ENCODE measurements around the gene ZNF566.
"Not testable (repeated sequence)": the region's sequence is repeated elsewhere in the genome, so short reads cannot be mapped to it uniquely, and the experiment has no call there.

DNA sequence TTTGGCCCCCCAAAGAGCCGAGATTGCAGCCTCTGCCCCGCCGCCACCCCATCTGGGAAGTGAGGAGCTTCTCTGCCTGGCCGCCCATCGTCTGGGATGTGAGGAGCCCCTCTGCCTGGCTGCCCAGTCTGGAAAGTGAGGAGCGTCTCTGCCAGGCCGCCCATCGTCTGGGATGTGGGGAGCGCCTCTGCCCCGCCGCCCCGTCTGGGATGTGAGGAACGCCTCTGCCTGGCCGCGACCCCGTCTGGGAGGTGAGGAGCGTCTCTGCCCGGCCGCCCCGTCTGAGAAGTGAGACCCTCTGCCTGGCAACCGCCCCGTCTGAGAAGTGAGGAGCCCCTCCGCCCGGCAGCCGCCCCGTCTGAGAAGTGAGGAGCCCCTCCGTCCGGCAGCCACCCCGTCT, 1.5 kb upstream of the ZNF566 start:
- TF ChIP-seq, protein P1, sequence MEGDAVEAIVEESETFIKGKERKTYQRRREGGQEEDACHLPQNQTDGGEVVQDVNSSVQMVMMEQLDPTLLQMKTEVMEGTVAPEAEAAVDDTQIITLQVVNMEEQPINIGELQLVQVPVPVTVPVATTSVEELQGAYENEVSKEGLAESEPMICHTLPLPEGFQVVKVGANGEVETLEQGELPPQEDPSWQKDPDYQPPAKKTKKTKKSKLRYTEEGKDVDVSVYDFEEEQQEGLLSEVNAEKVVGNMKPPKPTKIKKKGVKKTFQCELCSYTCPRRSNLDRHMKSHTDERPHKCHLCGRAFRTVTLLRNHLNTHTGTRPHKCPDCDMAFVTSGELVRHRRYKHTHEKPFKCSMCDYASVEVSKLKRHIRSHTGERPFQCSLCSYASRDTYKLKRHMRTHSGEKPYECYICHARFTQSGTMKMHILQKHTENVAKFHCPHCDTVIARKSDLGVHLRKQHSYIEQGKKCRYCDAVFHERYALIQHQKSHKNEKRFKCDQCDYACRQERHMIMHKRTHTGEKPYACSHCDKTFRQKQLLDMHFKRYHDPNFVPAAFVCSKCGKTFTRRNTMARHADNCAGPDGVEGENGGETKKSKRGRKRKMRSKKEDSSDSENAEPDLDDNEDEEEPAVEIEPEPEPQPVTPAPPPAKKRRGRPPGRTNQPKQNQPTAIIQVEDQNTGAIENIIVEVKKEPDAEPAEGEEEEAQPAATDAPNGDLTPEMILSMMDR (optimal IDR thresholded peaks at IDR 0.05 in 1 of 3, IDR thresholded peaks at IDR 0.05 in 1 of 3, conservative IDR thresholded peaks at IDR 0.05 in 1 of 3; ENCODE audit: extremely low read depth in 1 of 3, insufficient read depth in 2 of 3, low read length in 3 of 3): not testable (repeated sequence)
- TF ChIP-seq EZH2 (IDR thresholded peaks at IDR 0.05; ENCODE audit: low read length): not testable (repeated sequence)

Data from keratinocyte (primary cell).